Astrocyte of the cerebellum (primary cell): ENCODE measurements around the gene KRT2.

Experiments
- DNase-seq: peaks from one replicate; pipeline ENCODE4 v3.0.0-alpha.2; 2011; ENCODE audit warnings: low read depth
- H3K4me3 ChIP-seq: 2 replicates; pipeline ENCODE4 v1.5.1; 2011; ENCODE audit warnings: mild to moderate bottlenecking, low read depth, low read length, moderate library complexity
- in situ Hi-C: cut with HindIII; loops from 2 replicates; pipeline ENCODE4 v1.10.0; 2017; ENCODE audit warnings: low sequenced_read_pairs
- TF ChIP-seq, protein P1 (sequence below): IDR thresholded peaks from 2 replicates; pipeline ENCODE4 v1.5.1; 2012; ENCODE audit warnings: low read length, low read depth, moderate library complexity, mild to moderate bottlenecking; ENCODE audit errors: missing control alignments

KRT2 gene

DNA sequence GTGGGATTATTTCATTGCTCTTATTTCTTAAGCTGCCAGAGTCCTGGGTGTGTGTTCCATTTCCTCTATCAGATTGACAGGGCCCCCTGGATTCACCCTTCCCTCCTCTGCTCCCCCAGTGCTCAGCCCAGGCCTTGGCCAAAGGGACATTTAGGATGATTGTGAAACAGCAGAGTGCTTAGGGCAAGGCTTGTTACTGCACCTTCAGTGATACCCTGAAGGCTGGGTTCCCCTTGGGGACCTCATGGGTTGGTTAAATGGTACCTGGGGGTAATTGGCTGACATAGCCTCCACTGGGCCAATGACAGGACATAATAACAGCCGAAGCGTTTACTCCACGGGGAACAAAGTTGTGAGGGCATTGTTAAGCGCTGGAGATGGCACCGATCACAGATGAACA is 49.5 kb downstream of the KRT2 start:
- no peak for DNase-seq
- no peak overlapping the region for H3K4me3 ChIP-seq
- in situ Hi-C loops = no loop called here
- TF ChIP-seq, protein P1, sequence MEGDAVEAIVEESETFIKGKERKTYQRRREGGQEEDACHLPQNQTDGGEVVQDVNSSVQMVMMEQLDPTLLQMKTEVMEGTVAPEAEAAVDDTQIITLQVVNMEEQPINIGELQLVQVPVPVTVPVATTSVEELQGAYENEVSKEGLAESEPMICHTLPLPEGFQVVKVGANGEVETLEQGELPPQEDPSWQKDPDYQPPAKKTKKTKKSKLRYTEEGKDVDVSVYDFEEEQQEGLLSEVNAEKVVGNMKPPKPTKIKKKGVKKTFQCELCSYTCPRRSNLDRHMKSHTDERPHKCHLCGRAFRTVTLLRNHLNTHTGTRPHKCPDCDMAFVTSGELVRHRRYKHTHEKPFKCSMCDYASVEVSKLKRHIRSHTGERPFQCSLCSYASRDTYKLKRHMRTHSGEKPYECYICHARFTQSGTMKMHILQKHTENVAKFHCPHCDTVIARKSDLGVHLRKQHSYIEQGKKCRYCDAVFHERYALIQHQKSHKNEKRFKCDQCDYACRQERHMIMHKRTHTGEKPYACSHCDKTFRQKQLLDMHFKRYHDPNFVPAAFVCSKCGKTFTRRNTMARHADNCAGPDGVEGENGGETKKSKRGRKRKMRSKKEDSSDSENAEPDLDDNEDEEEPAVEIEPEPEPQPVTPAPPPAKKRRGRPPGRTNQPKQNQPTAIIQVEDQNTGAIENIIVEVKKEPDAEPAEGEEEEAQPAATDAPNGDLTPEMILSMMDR = no peak

DNA sequence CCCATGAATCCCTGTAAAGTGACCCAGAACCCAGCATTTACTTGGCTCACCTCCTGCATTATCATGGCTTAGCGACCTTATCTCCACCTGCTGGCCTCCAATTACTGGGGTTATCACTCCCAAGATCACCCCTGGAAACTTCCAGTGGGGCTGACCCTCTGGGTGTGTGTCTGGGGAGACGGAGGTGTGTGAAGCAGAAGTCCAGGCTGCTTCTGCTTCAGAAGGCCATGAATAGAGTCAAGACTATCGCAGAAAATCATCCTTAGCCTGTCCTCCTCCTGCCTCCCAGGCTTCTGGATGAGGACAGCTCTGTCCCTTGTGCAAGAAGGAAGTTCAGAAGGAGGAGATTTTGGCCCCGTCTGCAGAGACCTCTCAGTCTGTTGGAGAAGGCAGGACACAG is 50.3 kb downstream of the KRT2 start:
- no peak for DNase-seq
- in situ Hi-C loops = no loop called here
- TF ChIP-seq, protein P1 = no peak
- no peak overlapping the region for H3K4me3 ChIP-seq

DNA sequence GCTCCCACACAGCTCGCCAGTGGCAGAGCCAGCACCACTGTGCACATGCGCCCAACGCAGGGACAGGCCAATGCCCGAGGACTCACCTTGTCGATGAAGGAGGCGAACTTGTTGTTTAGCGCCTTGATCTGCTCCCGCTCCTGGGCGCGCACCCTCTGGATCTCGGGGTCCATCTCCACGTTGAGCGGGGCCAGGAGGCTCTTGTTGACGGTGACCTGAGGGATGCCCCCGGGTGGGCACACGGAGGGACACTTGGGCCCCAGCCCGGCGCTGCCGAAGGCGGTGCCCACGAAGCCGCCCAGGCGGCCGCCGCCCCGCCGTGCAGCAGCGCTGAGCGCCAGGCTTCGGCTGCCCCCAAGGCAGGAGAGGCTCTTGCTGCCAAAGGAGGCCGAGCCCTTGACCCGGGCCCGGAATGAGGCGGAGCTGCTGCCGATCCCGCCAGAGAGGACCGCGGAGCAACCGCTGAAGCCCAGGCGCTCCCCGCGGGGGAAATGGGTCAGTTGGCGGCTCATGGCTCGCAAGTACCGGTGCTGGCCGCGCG is 51.0 kb downstream of the KRT2 start, which contains the start of gene KRT72:
Gene KRT72, minus strand, starts transcription at position 523 of the 541 bp plus-strand sequence. Its CDS starts 11 bp downstream, at position 512.
- no peak within 1 kb of the TSS for H3K4me3 ChIP-seq
- in situ Hi-C loops = no loop called here
- TF ChIP-seq, protein P1 = no peak
- DNase-seq = no peak

DNA sequence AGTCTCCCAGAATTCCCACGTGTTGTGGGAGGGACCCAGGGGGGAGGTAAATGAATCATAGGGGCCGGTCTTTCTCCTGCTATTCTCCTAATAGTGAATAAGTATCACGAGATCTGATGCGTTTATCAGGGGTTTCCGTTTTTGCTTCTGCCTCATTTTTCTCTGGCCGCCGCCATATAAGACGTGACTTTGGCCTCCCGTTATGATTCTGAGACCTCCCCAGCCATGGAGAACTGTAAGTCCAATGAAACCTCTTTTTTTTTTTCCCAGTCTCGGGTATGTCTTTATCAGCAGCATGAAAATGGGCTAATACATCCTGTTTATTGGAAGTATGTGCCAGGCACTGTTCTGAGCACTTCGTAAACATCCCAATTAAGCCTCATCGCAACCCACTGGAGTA is 51.5 kb downstream of the KRT2 start:
- in situ Hi-C loops = no loop called here
- no peak overlapping the region for H3K4me3 ChIP-seq
- TF ChIP-seq, protein P1 = no peak
- no peak for DNase-seq

DNA sequence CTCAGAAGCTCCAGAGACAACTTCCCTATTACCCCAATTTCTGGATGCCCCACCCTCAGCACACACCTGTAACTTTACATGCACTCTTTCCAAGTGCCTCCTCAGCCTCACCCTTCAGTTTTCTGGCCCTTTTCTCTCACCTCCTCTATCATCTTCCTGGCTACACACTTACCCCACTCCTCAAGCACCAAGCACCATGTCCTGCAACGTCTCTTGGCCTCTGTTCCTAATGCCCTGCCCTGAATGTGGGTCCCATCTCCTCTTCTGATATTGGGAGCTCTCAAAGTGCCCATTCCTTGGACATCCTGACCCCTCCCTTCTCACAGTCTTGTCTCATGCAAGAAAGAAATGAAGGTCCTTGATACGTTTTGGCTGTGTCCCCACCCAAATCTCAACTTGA is 51.9 kb downstream of the KRT2 start:
- TF ChIP-seq, protein P1 = no peak
- in situ Hi-C loops = no loop called here
- no peak overlapping the region for H3K4me3 ChIP-seq
- no peak for DNase-seq

DNA sequence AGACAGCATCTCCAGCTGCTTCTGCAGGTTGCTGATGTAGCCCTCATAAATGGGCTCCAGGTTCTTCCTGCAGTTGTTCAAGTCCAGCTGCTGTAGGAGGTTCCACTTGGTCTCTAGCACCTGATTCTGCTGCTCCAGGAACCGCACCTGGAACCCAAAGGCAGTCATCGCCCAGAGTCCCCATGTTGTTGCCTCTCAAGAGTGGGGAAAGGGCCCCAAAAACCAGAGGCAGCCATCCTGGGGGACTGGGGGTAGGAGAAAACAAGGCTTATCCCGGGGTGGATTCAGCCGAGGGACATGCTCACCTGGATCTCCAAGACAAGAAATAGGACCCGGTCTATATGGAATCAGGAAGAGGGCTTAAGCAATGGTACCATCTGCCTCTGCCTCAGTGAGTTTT is 53.0 kb downstream of the KRT2 start:
- no peak overlapping the region for H3K4me3 ChIP-seq
- TF ChIP-seq, protein P1 = no peak
- in situ Hi-C loops = no loop called here
- DNase-seq = no peak
